ENCODE data around the gene SLC4A3.
"Not testable (repeated sequence)": the region's sequence is repeated elsewhere in the genome, so short reads cannot be mapped to it uniquely, and the experiment has no call there.

The SLC4A3 gene

GRCh38 chr2:219680958-219681693 lies 53.7 kb downstream of the SLC4A3 start:
- TF ChIP-seq ZNF274 (IDR thresholded peaks at IDR 0.05; ENCODE audit: low read depth, low read length): no peak
- H3K4me3 ChIP-seq (ENCODE audit: low read length): no peak overlapping the region

- no peak overlapping the region for H3K4me3 ChIP-seq (ENCODE audit: low read length)
- TF ChIP-seq ZNF274 (IDR thresholded peaks at IDR 0.05; ENCODE audit: low read depth, low read length): no peak
Observed at GRCh38 chr2:219681694-219682300, 54.4 kb downstream of the SLC4A3 start.

GRCh38 chr2:219683474-219683873 lies 56.0 kb downstream of the SLC4A3 start:
- H3K4me3 ChIP-seq (ENCODE audit: low read length): not testable (repeated sequence)

- no peak for TF ChIP-seq ZNF274 (IDR thresholded peaks at IDR 0.05; ENCODE audit: low read depth, low read length)
- H3K4me3 ChIP-seq (ENCODE audit: low read length): peak overlapping the region; percentile 21; the same call in 1 of the 2 replicates
Observed at GRCh38 chr2:219684721-219685689, 57.6 kb downstream of the SLC4A3 start.

- no peak overlapping the region for H3K4me3 ChIP-seq (ENCODE audit: low read length)
- TF ChIP-seq ZNF274 (IDR thresholded peaks at IDR 0.05; ENCODE audit: low read depth, low read length): no peak
Observed at GRCh38 chr2:219687272-219687671, 59.8 kb downstream of the SLC4A3 start.

GRCh38 chr2:219687882-219688559 lies 60.6 kb downstream of the SLC4A3 start:
- no peak for TF ChIP-seq ZNF274 (IDR thresholded peaks at IDR 0.05; ENCODE audit: low read depth, low read length)
- H3K4me3 ChIP-seq (ENCODE audit: low read length): no peak overlapping the region

GRCh38 chr2:219688560-219689445 lies 61.4 kb downstream of the SLC4A3 start:
- TF ChIP-seq ZNF274 (IDR thresholded peaks at IDR 0.05; ENCODE audit: low read depth, low read length): no peak
- no peak overlapping the region for H3K4me3 ChIP-seq (ENCODE audit: low read length)

GRCh38 chr2:219689676-219690628 lies 62.5 kb downstream of the SLC4A3 start:
- no peak for TF ChIP-seq ZNF274 (IDR thresholded peaks at IDR 0.05; ENCODE audit: low read depth, low read length)
- H3K4me3 ChIP-seq (ENCODE audit: low read length): no peak overlapping the region

GRCh38 chr2:219691571-219691970 lies 64.1 kb downstream of the SLC4A3 start:
- H3K4me3 ChIP-seq (ENCODE audit: low read length): no peak overlapping the region
- TF ChIP-seq ZNF274 (IDR thresholded peaks at IDR 0.05; ENCODE audit: low read depth, low read length): no peak
